Left ventricle myocardium superior (tissue), 1 donor: Measurements from ENCODE around the gene GUCY2C. TPM values are rescaled to one million over a fixed set of nuclear protein-coding genes. Genes with fewer than 3 reads are reported as not detected.

Source experiments
- ATAC-seq: fragments of 200-7000 bp; cut with Tn5 transposase; one replicate; pipeline ENCODE4 v1.9.1; 2020; ENCODE audit warnings: mild to moderate bottlenecking, moderate library complexity
- DNase-seq: peaks from one replicate; pipeline ENCODE4 v3.0.0-alpha.2; 2020
- intact Hi-C: fragments of 100-400 bp; cut with micrococcal nuclease; formaldehyde crosslinking; loops from one replicate; pipeline ENCODE4 v1.11.0; 2022
- total RNA-seq: library from RNA; stranded (reverse); fragmentation: NEBNext Ultra II Directional; extraction: Animal tissue kit (Norgen Biotek cat#: 25700); gene quantifications from one replicate; pipeline ENCODE4 v1.2.1, GENCODE V29; 2021
- donor health status: DM: no; HTN: yes; CAD: no; lungs with severe emphysema.

The GUCY2C gene
- total RNA-seq, 1 donor from 2014 or later, result not detected

DNA sequence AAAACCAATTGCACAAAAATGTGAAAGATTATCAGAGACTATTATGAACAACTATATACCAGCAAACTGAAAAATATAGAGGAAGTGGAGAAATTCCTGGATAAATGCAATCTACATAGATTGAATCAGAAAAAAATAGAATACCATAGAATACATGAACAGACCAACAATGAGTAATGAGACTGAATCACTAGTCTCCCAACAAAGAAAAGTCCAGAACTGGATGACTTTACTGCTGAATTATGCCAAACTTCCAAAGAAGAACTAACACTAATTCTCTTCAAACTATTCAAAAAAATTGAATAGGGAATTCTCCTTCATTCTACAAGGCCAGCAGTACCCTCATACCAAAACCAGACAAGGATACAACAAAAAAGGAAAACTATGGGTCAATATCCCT, 60.6 kb downstream of the GUCY2C start:
- DNase-seq (no peak), ATAC-seq (no peak)
- intact Hi-C loops, result no loop called here

DNA sequence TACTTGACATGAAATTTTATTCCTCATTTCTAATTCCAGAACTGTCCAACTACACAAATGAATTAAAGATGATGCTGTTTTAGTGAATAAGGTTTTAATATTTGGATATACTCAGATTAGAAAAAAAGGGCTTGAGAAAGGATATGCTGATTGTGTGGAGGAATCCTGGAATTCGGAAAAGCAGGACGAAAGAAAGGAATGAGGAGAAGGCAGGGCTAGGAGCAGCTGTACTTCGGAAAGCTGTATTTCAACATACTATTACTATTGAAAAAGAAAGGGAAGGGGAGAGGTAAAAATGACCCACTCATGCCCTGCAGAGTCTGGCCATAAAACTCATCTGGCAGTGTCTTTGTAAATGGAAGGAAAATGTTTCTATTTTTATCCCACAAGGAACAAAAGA, 65.6 kb downstream of the GUCY2C start:
- intact Hi-C loops, result no loop called here
- ATAC-seq, result no peak
- DNase-seq, result no peak

DNA sequence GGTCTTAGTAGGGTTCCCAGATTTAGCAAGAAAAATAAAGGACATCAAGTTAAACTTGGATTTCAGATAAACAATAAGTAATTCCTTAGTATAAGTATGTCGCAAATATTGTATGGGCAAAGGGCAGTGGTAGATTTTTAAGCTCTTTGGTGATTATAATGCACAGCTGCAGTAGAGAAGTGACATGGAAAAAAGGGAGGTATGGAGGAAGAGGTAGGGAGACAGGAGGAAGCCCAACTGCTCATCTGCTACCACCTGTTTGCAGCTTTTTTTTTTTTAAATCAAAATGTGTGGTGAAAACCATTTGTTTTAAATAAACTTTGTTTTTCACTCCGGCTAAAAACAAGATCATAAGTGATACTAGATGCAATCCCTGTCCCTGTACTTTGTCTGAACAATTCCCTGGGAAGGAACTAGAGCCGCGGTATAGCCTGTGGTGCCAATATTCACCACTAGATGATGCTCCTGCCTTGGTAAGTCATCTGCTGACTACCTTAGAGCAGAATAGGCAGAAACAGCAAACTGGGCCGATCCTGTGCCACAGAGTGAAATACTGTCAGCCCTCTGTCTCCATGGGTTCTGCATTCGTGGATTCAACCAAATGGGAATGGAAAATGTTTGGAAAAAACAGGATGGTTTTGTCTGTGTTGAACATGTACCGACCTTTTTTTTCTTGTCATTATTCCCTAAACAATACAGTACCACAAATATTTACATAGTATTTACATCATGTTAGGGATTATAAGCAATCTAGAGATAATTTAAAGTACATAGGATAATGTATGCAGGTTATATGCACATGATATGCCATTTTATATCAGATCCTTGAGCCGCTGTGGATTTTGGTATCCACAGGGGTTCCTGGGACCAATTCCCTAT, 66.3 kb downstream of the GUCY2C start:
- peak; percentile 97 for ATAC-seq
- intact Hi-C loops, result no loop called here
- peak; percentile 53 for DNase-seq

DNA sequence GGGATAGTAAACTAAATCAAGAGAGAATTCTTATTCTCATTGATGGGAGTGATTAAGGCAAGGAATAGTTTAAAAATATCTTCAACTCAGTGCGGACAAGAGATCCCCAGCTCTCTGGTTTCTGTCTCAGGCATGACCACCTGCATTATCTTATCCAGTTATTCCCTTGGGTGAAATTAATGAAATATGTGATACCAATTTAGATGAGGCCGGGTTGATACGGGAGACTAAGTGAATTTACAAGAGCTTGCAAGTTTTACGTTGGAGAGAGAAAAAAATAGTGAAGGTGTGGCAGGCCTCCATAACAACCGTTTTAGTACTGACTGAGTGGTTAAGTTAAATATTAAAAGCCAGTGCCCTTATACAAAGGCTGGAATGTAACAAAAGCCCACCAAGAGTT, 67.6 kb downstream of the GUCY2C start:
- DNase-seq, result no peak
- intact Hi-C loops, result no loop called here
- no peak for ATAC-seq

DNA sequence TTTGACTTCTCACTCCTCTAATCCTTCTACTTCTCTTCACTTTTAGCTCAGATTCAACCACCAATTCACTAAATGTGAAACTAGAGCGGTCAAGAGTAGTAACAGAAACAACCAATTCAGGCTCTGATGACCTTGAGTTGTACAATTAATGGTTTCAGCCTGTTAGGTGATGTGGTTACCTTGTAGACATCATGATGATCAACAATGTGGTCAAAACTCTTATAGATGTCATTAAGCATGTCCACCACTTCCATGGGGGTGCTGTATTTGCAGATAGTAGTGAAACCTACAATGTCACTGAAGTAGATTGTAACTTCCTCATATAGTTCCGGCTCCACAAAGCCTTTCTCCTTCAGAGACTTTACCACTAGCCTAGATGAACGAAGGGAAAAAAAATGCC, 74.6 kb downstream of the GUCY2C start:
- intact Hi-C loops, result no loop called here
- DNase-seq, result no peak

DNA sequence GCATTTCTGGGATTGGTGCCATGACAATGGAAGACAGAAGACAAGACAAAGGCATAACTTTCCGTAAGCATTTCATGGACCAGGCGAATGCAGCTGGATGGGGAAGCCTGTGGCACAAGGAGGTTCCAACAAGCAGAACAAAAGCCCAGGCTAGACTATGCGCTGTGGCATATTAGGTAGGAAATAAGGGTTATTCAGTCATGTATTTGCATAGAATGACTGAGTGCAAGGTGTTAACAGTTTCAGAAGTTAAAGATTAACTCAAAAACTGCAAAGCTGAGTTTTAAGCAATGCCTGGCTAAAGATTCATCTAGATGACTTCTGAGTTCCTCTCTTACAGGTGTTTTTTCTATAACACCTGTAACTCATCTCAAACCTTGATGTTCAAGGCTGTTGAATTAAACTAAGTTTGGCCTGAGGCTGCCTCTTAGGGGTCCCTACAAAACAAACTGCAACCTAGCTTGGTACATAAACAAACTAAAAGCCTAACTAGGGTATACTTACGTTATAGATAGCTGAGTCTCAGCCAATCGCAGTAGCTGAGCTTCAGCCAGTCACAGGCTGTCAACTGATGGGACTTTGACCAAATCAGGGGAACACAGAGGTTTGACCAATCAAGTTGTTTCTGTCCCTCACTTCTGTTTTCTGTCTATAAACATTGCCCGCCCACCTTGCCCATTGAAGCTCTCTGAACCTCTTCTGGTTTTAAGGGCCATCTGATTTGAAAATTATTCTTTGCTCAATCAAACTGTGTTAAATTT, 76.5 kb downstream of the GUCY2C start:
- intact Hi-C loops, result loop anchor here (5.0 kb wide), 1 partner anchor 108 kb away; no protein-coding TSS in a partner anchor
- DNase-seq (no peak), ATAC-seq (no peak)

More for the DNA sequence above, 74.6 kb downstream of the GUCY2C start:
- no peak for ATAC-seq

DNA sequence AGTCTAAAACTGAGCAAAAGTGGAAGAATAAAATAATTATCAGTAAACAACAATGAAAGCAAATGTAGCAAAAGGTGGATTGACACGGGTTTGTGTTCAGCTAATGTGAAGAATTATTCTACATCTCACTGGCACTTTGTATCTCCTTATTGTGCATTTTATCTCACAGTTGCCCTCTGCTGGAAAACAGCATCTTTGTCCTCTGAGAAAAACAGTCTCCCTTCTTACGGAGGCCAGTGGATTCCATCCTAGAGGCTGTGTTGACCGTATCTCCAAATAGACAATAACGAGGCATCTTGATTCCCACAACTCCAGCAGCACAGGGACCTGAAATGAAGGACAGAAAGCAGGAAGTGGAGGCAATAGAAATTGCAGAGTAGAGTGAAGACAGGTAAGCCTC, 77.4 kb downstream of the GUCY2C start:
- ATAC-seq, result peak; percentile 60
- no peak for DNase-seq
- intact Hi-C loops, result loop anchor here (5.0 kb wide), 1 partner anchor 107 kb away; no protein-coding TSS in a partner anchor

DNA sequence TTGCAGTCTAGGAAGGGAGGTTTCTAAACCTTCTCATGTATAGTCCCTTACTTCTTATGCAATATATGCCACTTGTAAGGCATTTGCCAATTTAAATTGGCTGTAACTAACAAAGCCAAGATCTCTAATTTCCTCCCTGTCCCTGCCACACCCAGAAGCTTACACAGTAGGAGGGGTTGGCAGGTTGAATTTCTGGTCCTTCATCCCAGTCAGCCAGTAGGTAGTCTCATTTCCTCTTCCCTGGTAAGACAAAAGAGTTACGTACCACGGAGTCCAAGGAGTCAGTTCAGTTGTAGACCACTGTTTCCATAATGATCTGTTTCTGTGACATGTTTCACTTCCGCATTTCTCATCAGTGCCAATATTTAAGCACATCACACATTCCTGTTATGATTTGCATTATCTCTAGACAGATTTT, 81.7 kb downstream of the GUCY2C start:
- intact Hi-C loops, result loop anchor here (5.0 kb wide), 1 partner anchor 102 kb away; no protein-coding TSS in a partner anchor
- ATAC-seq, result no peak
- no peak for DNase-seq

DNA sequence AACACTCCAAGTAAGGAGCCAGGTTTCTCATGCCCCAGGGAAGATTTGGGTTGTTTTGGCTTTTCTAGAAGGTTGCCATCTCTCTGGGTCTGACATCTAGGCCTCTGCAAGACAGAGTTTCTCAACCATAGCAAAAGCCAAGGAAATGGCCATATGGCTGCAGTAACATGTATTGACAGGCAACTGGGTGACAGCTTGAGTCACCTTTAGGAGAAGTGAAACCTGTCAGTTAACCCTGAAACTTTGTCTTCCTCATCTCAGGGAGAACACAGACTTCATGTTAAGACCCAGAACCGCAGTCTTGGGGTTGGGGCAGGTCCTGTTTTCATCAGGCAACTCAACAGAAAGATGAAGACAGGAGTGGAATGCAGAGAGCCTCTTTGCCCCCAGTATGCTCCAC, 82.7 kb downstream of the GUCY2C start:
- ATAC-seq (no peak), DNase-seq (no peak)
- intact Hi-C loops, result no loop called here

DNA sequence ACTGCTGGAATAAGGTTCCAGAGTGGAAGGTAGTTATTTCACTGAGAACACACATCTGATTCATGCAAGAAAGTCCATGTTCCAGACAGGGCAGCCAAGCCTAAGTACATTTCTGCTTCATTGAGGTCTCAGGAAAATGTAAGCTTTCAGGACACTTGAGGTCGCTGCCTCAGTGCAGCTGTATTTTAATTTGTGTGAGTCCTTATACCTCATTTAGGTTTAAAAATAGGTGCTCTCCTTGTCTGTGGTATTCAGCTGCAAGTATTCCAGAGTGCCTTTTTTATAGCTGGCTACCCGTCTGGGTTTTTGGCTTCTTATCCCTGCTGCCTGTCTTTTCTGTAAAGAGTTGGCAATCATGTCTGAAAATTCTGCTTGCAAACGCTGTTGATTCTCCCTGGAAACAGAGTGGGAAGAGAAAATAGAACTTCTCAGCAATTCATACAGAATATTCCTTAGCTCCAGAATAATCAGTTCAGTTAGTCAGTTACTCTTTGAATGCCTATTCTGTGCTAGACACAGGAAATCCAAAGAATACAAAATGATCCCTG, 83.4 kb downstream of the GUCY2C start:
- ATAC-seq (peak; percentile 91), DNase-seq (no peak)
- intact Hi-C loops, result no loop called here

DNA sequence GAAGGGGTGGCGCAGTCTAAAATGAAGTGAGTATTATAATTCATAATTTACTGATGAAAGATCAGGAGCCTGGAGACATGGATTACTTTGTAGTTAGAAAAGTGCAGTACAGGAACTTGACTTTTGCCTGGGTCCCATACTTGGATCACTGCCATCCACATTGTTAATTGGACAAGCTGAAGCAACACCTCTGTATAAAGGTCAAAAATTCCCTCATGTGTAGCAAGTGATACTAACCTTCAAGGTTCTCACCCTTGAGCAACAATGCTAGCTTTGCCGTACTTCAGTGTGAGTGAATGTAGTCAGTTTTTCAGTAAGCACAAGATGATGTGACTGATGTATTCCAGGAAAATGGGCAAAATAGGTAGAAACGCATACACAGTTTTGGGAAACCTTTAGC, 84.1 kb downstream of the GUCY2C start:
- peak; percentile 54 for ATAC-seq
- intact Hi-C loops, result no loop called here
- no peak for DNase-seq

DNA sequence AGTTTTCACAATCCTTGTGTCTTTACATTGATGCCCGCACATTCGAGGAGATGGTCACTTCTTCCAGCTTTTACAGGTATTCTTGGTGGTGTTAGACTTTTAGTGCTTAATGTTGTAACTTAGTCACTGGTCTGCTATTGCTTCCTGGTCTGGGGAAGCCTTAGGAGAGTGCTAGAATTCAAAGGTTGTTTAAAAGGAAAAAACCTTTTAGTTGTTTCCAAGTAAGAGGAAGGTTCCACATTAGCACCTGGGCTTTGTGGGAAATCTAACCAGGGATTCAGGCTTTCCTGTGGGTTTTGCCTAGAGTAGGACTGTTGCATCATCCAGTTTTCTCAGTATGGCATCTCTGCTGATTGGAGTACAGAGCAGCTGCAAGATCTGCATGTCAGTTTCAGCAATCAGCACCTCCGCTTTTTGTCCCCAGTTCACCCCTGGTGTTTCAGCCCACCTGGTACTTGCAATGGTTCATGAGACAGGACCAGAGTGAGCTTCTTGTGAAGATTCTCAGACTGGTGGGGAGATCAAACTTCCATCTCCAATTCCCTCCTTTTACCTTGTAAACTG, 84.7 kb downstream of the GUCY2C start:
- ATAC-seq, result peak; percentile 49
- intact Hi-C loops, result no loop called here
- no peak for DNase-seq

DNA sequence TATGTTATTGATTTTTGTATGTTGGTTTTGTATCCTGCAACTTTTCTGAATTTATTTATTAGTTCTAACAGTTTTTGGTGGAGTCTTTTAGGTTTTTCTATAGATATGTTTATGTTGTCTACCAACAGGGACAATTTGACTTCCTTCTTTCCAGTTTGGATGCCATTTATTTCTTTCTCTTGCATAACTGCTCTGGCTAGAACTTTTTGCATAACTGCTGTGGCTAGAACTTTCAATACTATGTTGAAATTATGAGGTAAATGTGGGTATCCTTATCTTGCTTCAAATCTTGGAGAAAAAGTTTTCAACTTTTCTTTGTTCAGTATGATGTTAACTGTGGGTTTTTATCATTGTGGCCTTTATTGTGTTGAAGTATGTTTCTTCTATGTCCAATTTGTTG, 88.8 kb downstream of the GUCY2C start:
- ATAC-seq (no peak), DNase-seq (no peak)
- intact Hi-C loops, result no loop called here

DNA sequence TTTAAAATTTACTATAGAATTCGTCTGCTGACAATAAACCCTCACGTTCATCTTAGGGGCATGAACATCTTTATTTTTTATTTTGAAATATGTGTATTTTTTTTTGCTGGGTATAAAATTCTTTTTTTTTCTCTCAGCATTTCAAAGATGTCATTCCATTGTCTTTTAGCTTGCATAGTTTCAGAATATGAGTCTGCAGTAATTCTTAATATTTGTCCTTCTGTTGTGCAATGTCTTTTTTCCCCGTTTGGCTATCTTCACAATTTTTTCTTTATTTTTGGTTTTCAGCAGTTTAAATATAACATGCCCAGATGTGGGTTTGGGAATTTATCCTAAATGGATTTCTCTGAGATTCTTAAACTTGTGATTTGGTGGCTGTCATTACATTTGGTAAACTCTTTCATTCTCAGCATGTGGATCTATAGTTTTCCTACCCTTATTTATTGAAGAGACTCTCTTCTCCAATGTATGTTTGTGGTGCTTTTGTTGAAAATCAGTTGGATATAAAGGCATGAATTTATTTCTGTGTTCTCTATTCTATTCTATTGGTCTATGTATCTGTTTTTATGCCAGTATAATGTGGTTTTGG, 90.9 kb downstream of the GUCY2C start:
- no peak for ATAC-seq
- DNase-seq, result no peak
- intact Hi-C loops, result no loop called here

DNA sequence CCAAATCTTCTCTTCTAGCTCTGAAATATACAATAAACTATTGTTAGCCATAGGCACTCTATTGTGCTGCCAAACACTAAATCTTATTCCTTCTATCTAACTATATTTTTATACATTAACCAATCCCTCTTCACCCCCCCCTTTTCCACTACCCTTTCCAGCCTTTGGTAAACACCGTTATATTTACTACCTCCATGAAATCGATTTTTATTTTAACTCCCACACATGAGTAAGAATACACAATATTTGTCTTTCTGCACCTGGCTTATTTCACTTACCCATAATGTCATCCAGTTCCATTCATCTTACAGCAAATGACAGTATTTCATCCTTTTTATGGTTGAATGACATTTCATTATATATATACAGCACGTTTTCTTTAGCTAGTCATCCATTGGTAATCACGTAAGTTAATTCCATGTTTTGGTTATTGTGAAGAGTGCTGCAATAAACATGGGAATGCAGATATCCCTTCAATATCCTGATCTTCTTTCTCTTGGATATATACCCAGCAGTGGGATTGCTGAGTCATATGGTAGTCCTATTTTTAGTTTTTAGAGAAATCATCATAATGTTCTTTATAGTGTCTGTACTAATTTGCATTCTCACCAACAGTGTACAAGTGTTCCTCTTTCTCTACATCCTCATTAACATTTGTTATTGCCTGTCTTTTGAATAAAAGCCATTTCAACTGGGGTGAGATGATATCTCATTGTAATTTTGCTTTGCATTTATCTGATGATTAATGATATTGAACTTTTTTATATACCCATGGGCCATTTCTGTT, 94.5 kb downstream of the GUCY2C start:
- DNase-seq (no peak), ATAC-seq (no peak)
- intact Hi-C loops, result no loop called here

DNA sequence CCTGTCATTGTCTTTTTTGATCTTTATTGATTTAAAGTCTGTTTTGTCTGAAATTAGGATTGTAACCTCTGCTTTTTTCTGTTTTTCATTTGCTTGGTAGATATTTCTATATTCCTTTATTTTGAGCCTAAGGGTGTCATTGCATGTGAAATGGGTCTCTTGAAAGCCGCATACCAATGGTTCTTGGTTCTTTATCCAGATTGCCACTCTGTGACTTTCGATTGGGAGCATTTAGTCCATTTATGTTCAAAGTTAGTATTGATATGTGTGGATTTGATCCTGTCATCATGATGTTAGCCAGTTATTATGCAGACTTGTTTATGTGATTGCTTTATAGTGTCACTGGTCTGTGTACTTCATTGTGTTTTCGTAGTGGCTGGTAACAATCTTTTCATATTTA, 98.9 kb downstream of the GUCY2C start:
- ATAC-seq (no peak), DNase-seq (no peak)
- intact Hi-C loops, result no loop called here

DNA sequence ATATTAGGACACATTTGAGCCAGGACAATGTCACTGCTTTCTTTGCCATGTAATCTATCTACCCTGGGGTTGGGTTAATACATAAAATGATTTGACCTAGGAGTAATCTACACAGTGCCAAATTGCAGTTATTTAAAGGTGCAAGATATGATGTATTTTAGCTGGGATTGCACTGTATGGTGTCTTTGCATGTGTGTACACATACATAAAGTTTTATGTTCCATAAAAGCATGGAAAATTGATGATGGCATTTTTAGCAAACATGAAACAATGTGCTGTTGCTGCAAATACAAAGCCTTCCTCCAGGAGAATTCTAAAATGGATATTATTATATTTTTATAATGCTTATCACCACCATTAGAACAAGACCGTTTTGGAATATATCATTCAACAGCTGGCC, 104.7 kb downstream of the GUCY2C start:
- intact Hi-C loops, result no loop called here
- DNase-seq (no peak), ATAC-seq (no peak)

DNA sequence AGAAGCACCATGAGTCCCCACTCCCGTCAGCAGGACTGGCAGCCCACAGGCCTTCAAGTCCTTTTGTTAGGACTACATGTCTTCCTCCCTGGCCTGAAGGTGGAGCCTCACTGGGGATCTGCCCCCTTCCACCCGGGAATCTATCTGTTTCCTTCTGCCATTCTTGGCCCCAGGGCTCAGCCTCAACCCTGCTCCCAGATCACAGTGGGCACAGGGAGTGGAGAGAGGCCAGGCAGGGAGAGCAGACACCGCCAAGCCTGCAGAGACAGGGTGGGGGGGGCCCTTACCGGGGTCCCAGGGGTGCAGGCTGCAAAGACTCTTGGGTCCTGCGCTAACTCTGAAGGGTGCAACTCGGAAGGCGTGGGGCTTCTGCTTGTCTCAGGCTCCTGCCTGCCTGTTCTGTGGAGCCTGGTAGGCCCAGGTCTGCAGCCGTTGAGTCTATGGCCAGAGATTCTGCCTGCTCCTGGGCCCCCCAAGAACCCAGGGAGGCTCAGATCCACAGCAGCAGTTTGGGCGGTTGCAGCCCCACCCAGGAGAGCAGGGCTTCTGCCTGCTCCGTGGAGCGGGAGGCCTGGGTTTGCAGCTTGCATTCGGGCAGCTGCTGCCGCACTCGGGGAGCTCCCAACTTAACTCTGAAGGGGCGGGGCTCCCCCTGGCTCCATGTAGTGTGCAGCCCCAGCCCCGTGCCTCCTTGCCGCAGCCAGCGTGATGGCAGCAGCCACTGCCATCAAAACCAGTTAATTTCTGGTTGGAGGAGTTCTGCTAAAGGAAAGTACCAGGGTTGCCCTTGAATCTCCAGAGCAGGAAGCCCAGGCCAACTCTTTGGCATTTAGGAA, 107.0 kb downstream of the GUCY2C start:
- intact Hi-C loops, result no loop called here
- DNase-seq (no peak), ATAC-seq (no peak)
